DND-41 (cell line): ENCODE measurements around the gene ABCG2.

Experiments
- ATAC-seq: fragments of 200-7000 bp; cut with Tn5 transposase; 3 replicates; pipeline ENCODE4 v1.9.1; 2021; ENCODE audit warnings: low read depth; ENCODE audit not compliant: insufficient read depth
- DNase-seq: peaks from one replicate; pipeline ENCODE4 v3.0.0-alpha.2; 2020
- H2AFZ ChIP-seq: 2 replicates; pipeline ENCODE4 v1.6.0; 2012; ENCODE audit warnings: low read depth, low read length
- H3K27ac ChIP-seq: 2 replicates; pipeline ENCODE4 v1.5.1; 2012; ENCODE audit warnings: low read length, inconsistent platforms
- H3K27me3 ChIP-seq: fragments of 200-600 bp; sonication (generic); 2 replicates; pipeline ENCODE4 v1.6.0; 2012; ENCODE audit warnings: low read length, mild to moderate bottlenecking, inconsistent platforms; ENCODE audit not compliant: insufficient read depth, poor library complexity
- H3K36me3 ChIP-seq: 2 replicates; pipeline ENCODE4 v1.5.1; 2012; ENCODE audit warnings: low read length, inconsistent platforms; ENCODE audit not compliant: insufficient read depth
- H3K4me1 ChIP-seq: 2 replicates; pipeline ENCODE4 v1.5.1; 2012; ENCODE audit warnings: mild to moderate bottlenecking, low read length; ENCODE audit not compliant: insufficient read depth
- H3K4me2 ChIP-seq: 2 replicates; pipeline ENCODE4 v1.6.0; 2012; ENCODE audit warnings: mild to moderate bottlenecking, moderate library complexity, low read length, inconsistent platforms; ENCODE audit not compliant: insufficient read depth
- H3K4me3 ChIP-seq, 2 experiments: fragments of 200-600 bp in 1 of 2; shearing (Covaris generic) in 1 of 2; 2 replicates each; pipeline ENCODE4 v1.5.1; 2012 to 2016; ENCODE audit warnings: inconsistent platforms in 2 of 2, low read length in 2 of 2, mild to moderate bottlenecking in 2 of 2, low read depth in 1 of 2, moderate library complexity in 1 of 2
- H3K79me2 ChIP-seq: 2 replicates; pipeline ENCODE4 v1.6.0; 2012; ENCODE audit warnings: low read length, inconsistent platforms; ENCODE audit not compliant: insufficient read depth
- H3K9ac ChIP-seq: 2 replicates; pipeline ENCODE4 v1.6.0; 2012; ENCODE audit warnings: low read depth, mild to moderate bottlenecking, inconsistent platforms, low read length, moderate library complexity
- H3K9me3 ChIP-seq: 2 replicates; pipeline ENCODE4 v1.5.1; 2012; ENCODE audit warnings: low read length, moderate library complexity, mild to moderate bottlenecking, inconsistent platforms; ENCODE audit not compliant: insufficient read depth, severe bottlenecking
- H4K20me1 ChIP-seq: 2 replicates; pipeline ENCODE4 v1.6.0; 2012; ENCODE audit warnings: low read length; ENCODE audit not compliant: insufficient read depth
- EZH2 ChIP-seq: IDR thresholded peaks from 3 replicates; pipeline ENCODE4 v1.6.1; 2012; ENCODE audit warnings: borderline replicate concordance, low read depth, mild to moderate bottlenecking, moderate library complexity, low read length, inconsistent platforms; ENCODE audit not compliant: severe bottlenecking
- TF ChIP-seq, protein P1 (sequence below): IDR thresholded peaks from 2 replicates; pipeline ENCODE4 v1.5.1; 2012; ENCODE audit warnings: borderline replicate concordance, low read length, moderate library complexity, mild to moderate bottlenecking; ENCODE audit not compliant: poor library complexity, severe bottlenecking; ENCODE audit errors: extremely low read depth

Gene ABCG2

DNA sequence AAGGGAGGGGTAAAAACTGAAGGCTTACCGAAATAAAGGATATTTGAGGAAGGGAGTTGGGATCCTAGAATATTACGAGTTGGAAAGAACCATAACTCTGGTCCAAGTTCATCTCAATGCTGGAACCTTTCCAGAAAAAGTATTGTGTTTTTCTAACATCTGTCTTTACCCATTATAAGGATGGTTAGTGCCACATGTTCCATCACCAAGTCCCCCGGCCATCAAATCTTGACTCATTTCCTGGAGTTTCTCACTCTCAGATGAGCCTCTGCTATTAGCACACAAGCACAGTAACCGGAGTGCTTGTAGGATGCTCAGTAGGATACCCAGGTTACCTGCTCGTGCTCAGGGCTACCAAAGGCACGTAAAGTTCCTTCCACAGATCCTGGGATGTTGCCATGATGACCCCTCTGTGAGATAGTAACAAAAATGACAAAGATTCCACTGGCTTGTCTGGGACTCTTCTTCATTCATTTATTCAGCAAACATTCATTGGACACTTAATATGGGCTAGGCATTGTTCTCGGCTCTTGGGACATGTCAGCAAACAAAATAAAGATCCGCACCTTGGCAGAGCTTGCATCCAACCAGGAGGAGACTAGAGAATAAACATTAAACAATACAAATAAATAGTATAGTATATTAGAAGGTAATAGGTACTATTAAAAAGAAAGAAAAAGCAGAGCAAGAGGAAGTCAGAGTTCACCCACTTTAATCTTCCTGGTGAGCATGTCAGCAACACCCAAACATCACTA lies 114.7 kb downstream of the ABCG2 start:
- Histone ChIP-seq H3K4me1 (no peaks in the 10 kb centered on the region), H2AFZ (no peak overlapping the region), H3K27me3 (no peaks in the 10 kb centered on the region), H3K9ac (no peak overlapping the region), H4K20me1 (no peaks in the 10 kb centered on the region), H3K79me2 (no peaks in the 10 kb centered on the region), H3K9me3 (no peaks in the 10 kb centered on the region), H3K27ac (no peak overlapping the region), H3K4me3 (no peak overlapping the region), H3K36me3 (peaks cover 75% of the 10 kb centered on the region), H3K4me2 (no peak overlapping the region)
- TF ChIP-seq, protein P1, sequence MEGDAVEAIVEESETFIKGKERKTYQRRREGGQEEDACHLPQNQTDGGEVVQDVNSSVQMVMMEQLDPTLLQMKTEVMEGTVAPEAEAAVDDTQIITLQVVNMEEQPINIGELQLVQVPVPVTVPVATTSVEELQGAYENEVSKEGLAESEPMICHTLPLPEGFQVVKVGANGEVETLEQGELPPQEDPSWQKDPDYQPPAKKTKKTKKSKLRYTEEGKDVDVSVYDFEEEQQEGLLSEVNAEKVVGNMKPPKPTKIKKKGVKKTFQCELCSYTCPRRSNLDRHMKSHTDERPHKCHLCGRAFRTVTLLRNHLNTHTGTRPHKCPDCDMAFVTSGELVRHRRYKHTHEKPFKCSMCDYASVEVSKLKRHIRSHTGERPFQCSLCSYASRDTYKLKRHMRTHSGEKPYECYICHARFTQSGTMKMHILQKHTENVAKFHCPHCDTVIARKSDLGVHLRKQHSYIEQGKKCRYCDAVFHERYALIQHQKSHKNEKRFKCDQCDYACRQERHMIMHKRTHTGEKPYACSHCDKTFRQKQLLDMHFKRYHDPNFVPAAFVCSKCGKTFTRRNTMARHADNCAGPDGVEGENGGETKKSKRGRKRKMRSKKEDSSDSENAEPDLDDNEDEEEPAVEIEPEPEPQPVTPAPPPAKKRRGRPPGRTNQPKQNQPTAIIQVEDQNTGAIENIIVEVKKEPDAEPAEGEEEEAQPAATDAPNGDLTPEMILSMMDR = no peak
- TF ChIP-seq EZH2 = no peak
- no peak for DNase-seq
- no peak for ATAC-seq

DNA sequence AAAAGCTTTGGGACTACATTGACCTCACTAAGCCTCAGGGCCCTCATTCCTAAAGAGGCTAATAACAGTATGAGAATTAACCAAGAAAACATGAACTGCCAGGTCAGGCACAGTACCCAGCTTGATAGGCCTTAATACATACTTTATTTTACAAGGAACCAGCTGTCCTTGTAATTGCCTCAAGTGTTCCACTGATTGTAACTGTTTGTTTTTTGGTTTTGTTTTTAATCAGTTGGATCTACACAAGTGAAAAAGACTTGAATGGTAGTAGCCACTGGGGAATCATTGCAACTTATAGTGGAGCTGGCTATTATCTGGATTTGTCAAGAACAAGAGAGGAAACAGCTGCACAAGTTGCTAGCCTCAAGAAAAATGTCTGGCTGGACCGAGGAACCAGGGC lies 115.4 kb downstream of the ABCG2 start:
- Histone ChIP-seq H3K36me3 (peaks cover 81% of the 10 kb centered on the region), H2AFZ (no peak overlapping the region), H3K9ac (no peak overlapping the region), H3K4me3 (no peak overlapping the region), H3K4me2 (no peak overlapping the region), H4K20me1 (no peaks in the 10 kb centered on the region), H3K9me3 (no peaks in the 10 kb centered on the region), H3K4me1 (no peaks in the 10 kb centered on the region), H3K27ac (no peak overlapping the region), H3K79me2 (no peaks in the 10 kb centered on the region), H3K27me3 (no peaks in the 10 kb centered on the region)
- no peak for TF ChIP-seq EZH2
- TF ChIP-seq, protein P1 = no peak
- no peak for ATAC-seq
- DNase-seq = no peak

DNA sequence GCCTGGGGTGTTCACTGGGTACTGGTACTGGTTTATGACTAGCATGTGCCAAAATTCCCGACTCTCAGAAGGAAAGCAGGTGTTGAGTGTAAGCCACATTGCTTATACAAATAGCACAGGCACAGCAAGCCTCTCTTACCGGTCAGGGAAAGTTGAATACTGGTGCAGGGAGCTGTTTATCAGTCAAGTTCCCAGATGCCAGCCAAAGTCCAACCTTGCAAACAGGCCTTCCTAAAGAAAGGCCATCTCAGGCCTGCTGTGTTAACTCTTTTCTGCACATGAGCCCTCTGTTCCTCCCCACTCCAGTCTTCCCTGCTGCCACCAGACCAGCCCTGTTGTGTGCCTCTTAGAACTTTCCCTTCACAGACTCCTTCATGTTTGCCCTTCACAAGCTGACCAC lies 116.8 kb downstream of the ABCG2 start:
- no peak for ATAC-seq
- H3K9ac ChIP-seq = no peak overlapping the region
- H3K27ac ChIP-seq = no peak overlapping the region
- H3K36me3 ChIP-seq = peaks cover 86% of the 10 kb centered on the region
- H4K20me1 ChIP-seq = no peaks in the 10 kb centered on the region
- no peak for DNase-seq
- H3K79me2 ChIP-seq = no peaks in the 10 kb centered on the region
- no peak overlapping the region for H2AFZ ChIP-seq
- TF ChIP-seq, protein P1 = no peak
- no peak for TF ChIP-seq EZH2
- no peak overlapping the region for H3K4me3 ChIP-seq
- no peaks in the 10 kb centered on the region for H3K4me1 ChIP-seq
- H3K27me3 ChIP-seq = no peaks in the 10 kb centered on the region
- H3K9me3 ChIP-seq = no peaks in the 10 kb centered on the region
- H3K4me2 ChIP-seq = no peak overlapping the region
